ENCODE data around the gene PCDHGA1.

Gene PCDHGA1

GRCh38 chr5:141440341-141440740 lies 110.0 kb downstream of the PCDHGA1 start:
- no peak overlapping the region for H3K9ac ChIP-seq (ENCODE audit: low read length)
- no peaks in the 10 kb centered on the region for H3K4me1 ChIP-seq (ENCODE audit: insufficient read depth, low read length)
- peaks cover 22% of the 10 kb centered on the region for H3K9me3 ChIP-seq (ENCODE audit: low read length)
- no peak overlapping the region for H3K27ac ChIP-seq (ENCODE audit: low read depth, low read length)
- H3K4me3 ChIP-seq (ENCODE audit: low read depth in 1 of 2, low read length in 2 of 2), result no peak overlapping the region
- no peaks in the 10 kb centered on the region for H3K27me3 ChIP-seq (ENCODE audit: control insufficient read depth in 1 of 2, insufficient read depth in 2 of 2, low read length in 2 of 2)
- no peaks in the 10 kb centered on the region for H3K36me3 ChIP-seq (ENCODE audit: insufficient read depth, low read length)

GRCh38 chr5:141441571-141442170 lies 111.4 kb downstream of the PCDHGA1 start:
- Histone ChIP-seq H3K4me3 (ENCODE audit: low read depth in 1 of 2, low read length in 2 of 2) (no peak overlapping the region), H3K27me3 (ENCODE audit: control insufficient read depth in 1 of 2, insufficient read depth in 2 of 2, low read length in 2 of 2) (no peaks in the 10 kb centered on the region), H3K36me3 (ENCODE audit: insufficient read depth, low read length) (no peaks in the 10 kb centered on the region), H3K4me1 (ENCODE audit: insufficient read depth, low read length) (no peaks in the 10 kb centered on the region), H3K27ac (ENCODE audit: low read depth, low read length) (no peak overlapping the region), H3K9ac (ENCODE audit: low read length) (no peak overlapping the region), H3K9me3 (ENCODE audit: low read length) (peaks cover 18% of the 10 kb centered on the region)

DNA sequence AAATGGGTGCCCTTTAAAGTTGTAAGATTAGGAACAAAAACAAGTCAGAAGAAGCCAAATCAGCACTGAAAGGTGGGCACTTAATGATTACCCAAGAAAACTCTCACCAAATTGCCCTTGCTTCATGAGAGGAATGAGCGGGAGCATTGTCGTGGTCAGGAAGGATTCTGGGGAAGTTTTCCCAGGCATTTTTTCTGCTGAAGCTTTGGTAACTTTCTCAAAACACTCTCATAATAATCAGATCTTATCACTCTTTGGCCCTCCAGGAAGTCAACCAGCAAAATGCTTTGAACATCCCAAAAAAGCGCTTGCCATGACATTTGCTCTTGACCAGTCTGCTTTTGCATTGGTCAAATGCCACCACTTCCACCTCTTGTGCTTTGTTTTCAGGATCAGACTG lies 135.0 kb downstream of the PCDHGA1 start:
- no peaks in the 10 kb centered on the region for H3K4me1 ChIP-seq (ENCODE audit: insufficient read depth, low read length)
- no peak overlapping the region for H3K9ac ChIP-seq (ENCODE audit: low read length)
- no peak overlapping the region for H3K27ac ChIP-seq (ENCODE audit: low read depth, low read length)
- no peaks in the 10 kb centered on the region for H3K36me3 ChIP-seq (ENCODE audit: insufficient read depth, low read length)
- H3K4me3 ChIP-seq (ENCODE audit: low read depth in 1 of 2, low read length in 2 of 2), result no peak overlapping the region
- H3K9me3 ChIP-seq (ENCODE audit: low read length), result no peaks in the 10 kb centered on the region
- H3K27me3 ChIP-seq (ENCODE audit: control insufficient read depth in 1 of 2, insufficient read depth in 2 of 2, low read length in 2 of 2), result no peaks in the 10 kb centered on the region

DNA sequence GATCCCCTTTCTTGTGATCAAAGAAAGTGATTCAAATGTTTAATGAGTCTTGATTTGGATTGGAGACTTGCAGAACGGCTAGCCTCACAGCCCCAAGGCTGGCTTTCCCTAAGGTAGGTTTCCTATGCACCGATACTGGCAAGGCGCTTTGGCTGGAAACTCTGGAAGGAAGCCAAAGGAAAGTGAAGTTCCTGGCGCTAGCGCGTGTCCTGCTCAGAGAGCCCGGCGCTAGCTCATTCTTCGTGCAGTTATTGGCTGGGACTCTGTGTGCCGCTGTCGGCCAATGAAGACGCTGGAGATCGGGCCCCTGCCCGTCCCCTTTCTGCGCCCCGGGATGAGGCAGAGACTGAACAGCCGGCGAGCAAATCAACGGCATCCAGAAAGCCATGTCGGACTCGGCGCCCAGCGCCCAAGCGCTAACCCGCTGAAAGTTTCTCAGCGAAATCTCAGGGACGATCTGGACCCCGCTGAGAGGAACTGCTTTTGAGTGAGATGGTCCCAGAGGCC lies 145.4 kb downstream of the PCDHGA1 start, which contains the start of gene PCDHGC3:
TSS of gene PCDHGC3 (plus strand) at position 342 of the 507 bp plus-strand sequence. CDS start at position 493, 151 bp downstream.
- Histone ChIP-seq H3K27ac (ENCODE audit: low read depth, low read length) (peak within 1 kb of the TSS; percentile 93), H3K9ac (ENCODE audit: low read length) (peak within 1 kb of the TSS; percentile 72), H3K27me3 (ENCODE audit: control insufficient read depth in 1 of 2, insufficient read depth in 2 of 2, low read length in 2 of 2) (no peaks in the 10 kb centered on the region), H3K9me3 (ENCODE audit: low read length) (no peaks in the 10 kb centered on the region), H3K4me3 (ENCODE audit: low read depth in 1 of 2, low read length in 2 of 2) (peak within 1 kb of the TSS; percentile 81 to 82), H3K36me3 (ENCODE audit: insufficient read depth, low read length) (no peaks in the 10 kb centered on the region), H3K4me1 (ENCODE audit: insufficient read depth, low read length) (peaks cover 43% of the 10 kb centered on the region)

GRCh38 chr5:141476132-141476911 lies 146.0 kb downstream of the PCDHGA1 start:
- H3K4me3 ChIP-seq (ENCODE audit: low read depth in 1 of 2, low read length in 2 of 2), result peak overlapping the region; percentile 81 to 82
- H3K9me3 ChIP-seq (ENCODE audit: low read length), result no peaks in the 10 kb centered on the region
- H3K27me3 ChIP-seq (ENCODE audit: control insufficient read depth in 1 of 2, insufficient read depth in 2 of 2, low read length in 2 of 2), result no peaks in the 10 kb centered on the region
- H3K36me3 ChIP-seq (ENCODE audit: insufficient read depth, low read length), result no peaks in the 10 kb centered on the region
- peaks cover 50% of the 10 kb centered on the region for H3K4me1 ChIP-seq (ENCODE audit: insufficient read depth, low read length)
- H3K9ac ChIP-seq (ENCODE audit: low read length), result peak overlapping the region; percentile 72
- peak overlapping the region; percentile 93 for H3K27ac ChIP-seq (ENCODE audit: low read depth, low read length)

- Histone ChIP-seq H3K27ac (ENCODE audit: low read depth, low read length) (peak overlapping the region; percentile 93), H3K4me1 (ENCODE audit: insufficient read depth, low read length) (peaks cover 52% of the 10 kb centered on the region), H3K9me3 (ENCODE audit: low read length) (no peaks in the 10 kb centered on the region), H3K36me3 (ENCODE audit: insufficient read depth, low read length) (no peaks in the 10 kb centered on the region), H3K27me3 (ENCODE audit: control insufficient read depth in 1 of 2, insufficient read depth in 2 of 2, low read length in 2 of 2) (no peaks in the 10 kb centered on the region), H3K4me3 (ENCODE audit: low read depth in 1 of 2, low read length in 2 of 2) (peak overlapping the region; percentile 81 to 82), H3K9ac (ENCODE audit: low read length) (peak overlapping the region; percentile 72)
Measured at GRCh38 chr5:141477044-141477575, 146.8 kb downstream of the PCDHGA1 start.

- H3K27ac ChIP-seq (ENCODE audit: low read depth, low read length), result no peak overlapping the region
- H3K9me3 ChIP-seq (ENCODE audit: low read length), result no peaks in the 10 kb centered on the region
- peak overlapping the region; percentile 81 to 82 for H3K4me3 ChIP-seq (ENCODE audit: low read depth in 1 of 2, low read length in 2 of 2)
- H3K27me3 ChIP-seq (ENCODE audit: control insufficient read depth in 1 of 2, insufficient read depth in 2 of 2, low read length in 2 of 2), result no peaks in the 10 kb centered on the region
- no peaks in the 10 kb centered on the region for H3K36me3 ChIP-seq (ENCODE audit: insufficient read depth, low read length)
- H3K9ac ChIP-seq (ENCODE audit: low read length), result no peak overlapping the region
- peaks cover 52% of the 10 kb centered on the region for H3K4me1 ChIP-seq (ENCODE audit: insufficient read depth, low read length)
Measured at GRCh38 chr5:141477815-141478214, 147.5 kb downstream of the PCDHGA1 start.

DNA sequence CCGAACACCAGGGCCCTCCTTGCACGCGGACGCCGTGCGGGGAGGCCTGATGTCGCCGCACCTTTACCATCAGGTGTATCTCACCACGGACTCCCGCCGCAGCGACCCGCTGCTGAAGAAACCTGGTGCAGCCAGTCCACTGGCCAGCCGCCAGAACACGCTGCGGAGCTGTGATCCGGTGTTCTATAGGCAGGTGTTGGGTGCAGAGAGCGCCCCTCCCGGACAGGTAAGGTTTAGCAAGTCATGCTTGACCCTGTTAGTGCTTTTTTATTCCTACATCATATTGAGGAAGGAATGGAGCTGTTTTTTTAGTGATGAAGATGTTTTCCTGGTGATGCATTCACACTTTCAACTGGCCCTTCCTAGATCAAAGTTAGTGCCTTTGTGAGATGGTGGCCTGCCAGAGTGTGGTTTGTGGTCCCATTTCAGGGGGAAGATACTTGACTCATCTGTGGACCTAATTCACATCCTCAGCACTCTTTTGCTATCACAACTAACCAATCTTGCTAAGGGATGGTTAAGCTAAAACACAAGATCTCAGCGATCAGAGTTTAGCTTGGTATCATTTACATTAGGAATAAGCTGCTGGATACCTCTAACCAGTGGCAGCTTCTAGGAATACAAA lies 148.1 kb downstream of the PCDHGA1 start:
- no peaks in the 10 kb centered on the region for H3K27me3 ChIP-seq (ENCODE audit: control insufficient read depth in 1 of 2, insufficient read depth in 2 of 2, low read length in 2 of 2)
- no peaks in the 10 kb centered on the region for H3K9me3 ChIP-seq (ENCODE audit: low read length)
- H3K4me1 ChIP-seq (ENCODE audit: insufficient read depth, low read length), result peaks cover 52% of the 10 kb centered on the region
- H3K36me3 ChIP-seq (ENCODE audit: insufficient read depth, low read length), result no peaks in the 10 kb centered on the region
- H3K4me3 ChIP-seq (ENCODE audit: low read depth in 1 of 2, low read length in 2 of 2), result peak overlapping the region; percentile 81 to 82
- H3K9ac ChIP-seq (ENCODE audit: low read length), result no peak overlapping the region
- H3K27ac ChIP-seq (ENCODE audit: low read depth, low read length), result no peak overlapping the region

DNA sequence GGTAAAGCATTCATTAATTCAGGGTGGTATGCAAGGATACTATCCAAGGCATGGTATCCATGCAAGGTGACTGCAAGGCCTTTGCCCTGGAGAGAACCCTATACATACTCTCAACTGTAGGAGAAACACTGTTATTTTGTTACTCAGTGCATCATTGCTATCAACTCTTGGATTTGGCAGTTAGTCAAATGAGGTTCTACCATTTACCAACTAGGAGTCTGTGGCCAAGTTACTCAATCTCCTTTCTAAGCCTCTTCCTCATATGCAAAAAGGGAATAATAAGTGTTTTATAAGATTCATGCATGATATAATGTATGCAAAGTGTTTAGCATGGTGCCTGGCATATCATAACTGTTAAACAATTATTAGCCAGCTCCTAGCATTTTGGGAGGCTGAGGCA lies 149.5 kb downstream of the PCDHGA1 start:
- Histone ChIP-seq H3K27ac (ENCODE audit: low read depth, low read length) (no peak overlapping the region), H3K4me3 (ENCODE audit: low read depth in 1 of 2, low read length in 2 of 2) (peak overlapping the region in 1 of 2 donors; percentile 21), H3K36me3 (ENCODE audit: insufficient read depth, low read length) (no peaks in the 10 kb centered on the region), H3K4me1 (ENCODE audit: insufficient read depth, low read length) (peaks cover 58% of the 10 kb centered on the region), H3K27me3 (ENCODE audit: control insufficient read depth in 1 of 2, insufficient read depth in 2 of 2, low read length in 2 of 2) (no peaks in the 10 kb centered on the region), H3K9me3 (ENCODE audit: low read length) (no peaks in the 10 kb centered on the region), H3K9ac (ENCODE audit: low read length) (no peak overlapping the region)

GRCh38 chr5:141483902-141484301 lies 153.6 kb downstream of the PCDHGA1 start:
- no peak overlapping the region for H3K27ac ChIP-seq (ENCODE audit: low read depth, low read length)
- H3K9ac ChIP-seq (ENCODE audit: low read length), result no peak overlapping the region
- H3K36me3 ChIP-seq (ENCODE audit: insufficient read depth, low read length), result no peaks in the 10 kb centered on the region
- no peaks in the 10 kb centered on the region for H3K9me3 ChIP-seq (ENCODE audit: low read length)
- no peak overlapping the region for H3K4me3 ChIP-seq (ENCODE audit: low read depth in 1 of 2, low read length in 2 of 2)
- no peaks in the 10 kb centered on the region for H3K27me3 ChIP-seq (ENCODE audit: control insufficient read depth in 1 of 2, insufficient read depth in 2 of 2, low read length in 2 of 2)
- H3K4me1 ChIP-seq (ENCODE audit: insufficient read depth, low read length), result peaks cover 51% of the 10 kb centered on the region

- H3K27me3 ChIP-seq (ENCODE audit: control insufficient read depth in 1 of 2, insufficient read depth in 2 of 2, low read length in 2 of 2), result no peaks in the 10 kb centered on the region
- no peaks in the 10 kb centered on the region for H3K36me3 ChIP-seq (ENCODE audit: insufficient read depth, low read length)
- H3K4me3 ChIP-seq (ENCODE audit: low read depth in 1 of 2, low read length in 2 of 2), result peak overlapping the region; percentile 28 to 49
- H3K4me1 ChIP-seq (ENCODE audit: insufficient read depth, low read length), result peaks cover 49% of the 10 kb centered on the region
- H3K9ac ChIP-seq (ENCODE audit: low read length), result no peak overlapping the region
- no peak overlapping the region for H3K27ac ChIP-seq (ENCODE audit: low read depth, low read length)
- no peaks in the 10 kb centered on the region for H3K9me3 ChIP-seq (ENCODE audit: low read length)
Measured at GRCh38 chr5:141484310-141484640, 154.0 kb downstream of the PCDHGA1 start.
